Measurements from ENCODE around the gene CCDC27.
"Not testable (repeated sequence)": the region's sequence is repeated elsewhere in the genome, so short reads cannot be mapped to it uniquely, and the experiment has no call there.

The CCDC27 gene

DNA sequence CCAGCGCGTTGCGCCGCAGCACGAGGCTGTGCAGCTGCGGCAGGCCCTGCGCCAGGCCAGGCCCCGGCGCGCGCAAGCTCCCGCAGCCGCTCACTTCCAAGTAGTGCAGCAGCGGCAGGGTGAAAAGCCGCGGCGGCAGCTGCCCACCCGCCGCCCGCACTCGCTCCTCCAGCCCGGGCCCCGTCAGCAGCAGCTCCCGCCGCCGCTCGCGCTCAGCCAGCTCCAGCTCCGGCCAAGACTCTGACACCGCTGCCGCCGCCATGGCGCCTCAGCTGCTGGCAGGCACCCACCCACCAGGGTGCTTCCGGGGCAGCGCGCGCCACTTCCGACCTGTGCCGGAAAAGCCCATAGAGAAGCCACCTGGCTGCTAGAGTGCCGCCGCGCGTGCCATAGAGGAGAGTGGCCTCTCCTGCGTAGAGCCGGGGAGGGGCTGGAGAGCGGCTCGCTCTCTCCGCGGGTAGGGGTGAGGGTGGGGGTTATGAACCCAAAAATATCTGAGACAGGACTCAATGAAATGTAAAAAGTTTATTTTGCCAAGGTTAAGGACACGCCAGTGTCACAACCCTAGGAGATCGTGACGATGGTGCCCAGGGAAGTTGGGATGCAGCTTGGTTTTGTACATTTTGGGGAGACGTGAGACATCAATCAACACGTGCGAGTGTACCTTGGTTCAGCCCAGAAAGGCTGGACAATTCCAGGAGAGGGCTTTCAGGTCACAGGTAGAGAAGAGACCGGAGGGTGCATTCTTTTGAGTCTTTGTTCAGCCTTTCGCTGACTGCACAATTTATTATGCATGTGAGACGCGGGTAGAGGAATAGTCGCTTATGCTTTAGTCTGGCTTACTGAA, 44.2 kb downstream of the CCDC27 start, which contains the start of gene LRRC47:
TSS of gene LRRC47 (minus strand) at position 284 of the 847 bp plus-strand sequence. CDS start at position 262, 22 bp downstream.
- H3K4me1 ChIP-seq (ENCODE audit: insufficient read depth, low read length): peaks cover 34% of the 10 kb centered on the region
- H3K27me3 ChIP-seq (ENCODE audit: control insufficient read depth in 1 of 2, insufficient read depth in 2 of 2, low read length in 2 of 2): no peaks in the 10 kb centered on the region
- H3K4me3 ChIP-seq (ENCODE audit: low read depth in 1 of 2, low read length in 2 of 2): peak within 1 kb of the TSS; percentile 87 to 96
- H3K36me3 ChIP-seq (ENCODE audit: insufficient read depth, low read length): peaks cover 5% of the 10 kb centered on the region
- peak within 1 kb of the TSS; percentile 73 for H3K27ac ChIP-seq (ENCODE audit: low read depth, low read length)
- H3K9me3 ChIP-seq (ENCODE audit: low read length): no peaks in the 10 kb centered on the region
- H3K9ac ChIP-seq (ENCODE audit: low read length): peak within 1 kb of the TSS; percentile 75

- Histone ChIP-seq H3K36me3 (ENCODE audit: insufficient read depth, low read length) (no peaks in the 10 kb centered on the region), H3K4me3 (ENCODE audit: low read depth in 1 of 2, low read length in 2 of 2) (no peak overlapping the region), H3K9me3 (ENCODE audit: low read length) (no peaks in the 10 kb centered on the region), H3K4me1 (ENCODE audit: insufficient read depth, low read length) (peaks cover 8% of the 10 kb centered on the region), H3K9ac (ENCODE audit: low read length) (no peak overlapping the region), H3K27me3 (ENCODE audit: control insufficient read depth in 1 of 2, insufficient read depth in 2 of 2, low read length in 2 of 2) (no peaks in the 10 kb centered on the region), H3K27ac (ENCODE audit: low read depth, low read length) (no peak overlapping the region)
Measured at GRCh38 chr1:3799976-3800685, 47.9 kb downstream of the CCDC27 start.

DNA sequence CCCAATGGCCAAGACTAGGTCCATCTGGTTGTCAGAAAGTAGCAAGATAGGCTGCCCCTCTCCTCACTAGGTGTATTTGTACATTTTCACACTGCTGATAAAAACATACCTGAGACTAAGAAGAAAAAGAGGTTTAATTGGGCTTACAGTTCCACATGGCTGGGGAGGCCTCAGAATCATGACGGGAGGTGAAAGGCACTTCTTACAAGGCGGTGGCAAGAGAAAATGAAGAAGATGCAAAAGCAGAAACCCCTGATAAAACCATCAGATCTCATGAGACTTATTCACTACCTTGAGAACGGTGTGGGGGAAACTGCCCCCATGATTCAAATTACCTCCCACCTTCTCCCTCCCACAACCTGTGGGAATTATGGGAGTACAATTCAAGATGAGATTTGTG, 48.5 kb downstream of the CCDC27 start:
- not testable (repeated sequence) for H3K4me3 ChIP-seq (ENCODE audit: low read depth in 1 of 2, low read length in 2 of 2)

GRCh38 chr1:3803905-3804626, 51.8 kb downstream of the CCDC27 start:
- H3K4me3 ChIP-seq (ENCODE audit: low read depth in 1 of 2, low read length in 2 of 2): no peak overlapping the region
- H3K4me1 ChIP-seq (ENCODE audit: insufficient read depth, low read length): no peaks in the 10 kb centered on the region
- H3K9me3 ChIP-seq (ENCODE audit: low read length): no peaks in the 10 kb centered on the region
- H3K36me3 ChIP-seq (ENCODE audit: insufficient read depth, low read length): no peaks in the 10 kb centered on the region
- no peak overlapping the region for H3K27ac ChIP-seq (ENCODE audit: low read depth, low read length)
- no peaks in the 10 kb centered on the region for H3K27me3 ChIP-seq (ENCODE audit: control insufficient read depth in 1 of 2, insufficient read depth in 2 of 2, low read length in 2 of 2)
- H3K9ac ChIP-seq (ENCODE audit: low read length): no peak overlapping the region

More for the DNA sequence above, 48.5 kb downstream of the CCDC27 start:
- not testable (repeated sequence) for H3K27me3 ChIP-seq (ENCODE audit: control insufficient read depth in 1 of 2, insufficient read depth in 2 of 2, low read length in 2 of 2); H3K27ac ChIP-seq (ENCODE audit: low read depth, low read length); H3K4me1 ChIP-seq (ENCODE audit: insufficient read depth, low read length); H3K9me3 ChIP-seq (ENCODE audit: low read length); H3K9ac ChIP-seq (ENCODE audit: low read length); H3K36me3 ChIP-seq (ENCODE audit: insufficient read depth, low read length)

GRCh38 chr1:3804627-3804944, 52.3 kb downstream of the CCDC27 start:
- not testable (repeated sequence) for H3K36me3 ChIP-seq (ENCODE audit: insufficient read depth, low read length); H3K27ac ChIP-seq (ENCODE audit: low read depth, low read length); H3K9ac ChIP-seq (ENCODE audit: low read length); H3K4me3 ChIP-seq (ENCODE audit: low read depth in 1 of 2, low read length in 2 of 2); H3K27me3 ChIP-seq (ENCODE audit: control insufficient read depth in 1 of 2, insufficient read depth in 2 of 2, low read length in 2 of 2); H3K4me1 ChIP-seq (ENCODE audit: insufficient read depth, low read length); H3K9me3 ChIP-seq (ENCODE audit: low read length)

DNA sequence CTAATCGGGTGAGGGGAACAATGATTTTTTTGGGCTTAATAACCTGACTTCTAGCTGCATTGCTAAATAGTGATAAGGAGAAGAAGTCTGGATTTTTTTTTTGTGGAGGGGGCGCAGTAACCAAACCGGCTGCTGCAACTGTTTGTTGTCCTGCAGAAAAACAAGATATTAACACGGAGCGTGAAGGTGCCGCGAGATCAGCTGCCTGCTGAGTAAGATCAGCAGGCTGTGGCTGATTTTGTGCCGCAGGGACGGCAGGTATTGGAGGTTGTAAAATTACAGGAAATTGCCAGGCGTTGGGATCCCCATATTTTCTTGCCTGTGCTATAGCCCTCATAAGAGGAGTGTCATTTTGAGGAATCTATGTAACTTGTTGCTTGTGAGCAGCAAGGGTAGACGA, 52.8 kb downstream of the CCDC27 start:
- no peaks in the 10 kb centered on the region for H3K27me3 ChIP-seq (ENCODE audit: control insufficient read depth in 1 of 2, insufficient read depth in 2 of 2, low read length in 2 of 2)
- H3K27ac ChIP-seq (ENCODE audit: low read depth, low read length): no peak overlapping the region
- H3K4me3 ChIP-seq (ENCODE audit: low read depth in 1 of 2, low read length in 2 of 2): no peak overlapping the region
- no peaks in the 10 kb centered on the region for H3K9me3 ChIP-seq (ENCODE audit: low read length)
- H3K4me1 ChIP-seq (ENCODE audit: insufficient read depth, low read length): no peaks in the 10 kb centered on the region
- H3K36me3 ChIP-seq (ENCODE audit: insufficient read depth, low read length): no peaks in the 10 kb centered on the region
- H3K9ac ChIP-seq (ENCODE audit: low read length): no peak overlapping the region

- H3K4me1 ChIP-seq (ENCODE audit: insufficient read depth, low read length): no peaks in the 10 kb centered on the region
- no peak overlapping the region for H3K9ac ChIP-seq (ENCODE audit: low read length)
- no peaks in the 10 kb centered on the region for H3K27me3 ChIP-seq (ENCODE audit: control insufficient read depth in 1 of 2, insufficient read depth in 2 of 2, low read length in 2 of 2)
- no peak overlapping the region for H3K27ac ChIP-seq (ENCODE audit: low read depth, low read length)
- H3K36me3 ChIP-seq (ENCODE audit: insufficient read depth, low read length): no peaks in the 10 kb centered on the region
- H3K4me3 ChIP-seq (ENCODE audit: low read depth in 1 of 2, low read length in 2 of 2): no peak overlapping the region
- H3K9me3 ChIP-seq (ENCODE audit: low read length): no peaks in the 10 kb centered on the region
Measured at GRCh38 chr1:3807769-3808168, 55.5 kb downstream of the CCDC27 start.

DNA sequence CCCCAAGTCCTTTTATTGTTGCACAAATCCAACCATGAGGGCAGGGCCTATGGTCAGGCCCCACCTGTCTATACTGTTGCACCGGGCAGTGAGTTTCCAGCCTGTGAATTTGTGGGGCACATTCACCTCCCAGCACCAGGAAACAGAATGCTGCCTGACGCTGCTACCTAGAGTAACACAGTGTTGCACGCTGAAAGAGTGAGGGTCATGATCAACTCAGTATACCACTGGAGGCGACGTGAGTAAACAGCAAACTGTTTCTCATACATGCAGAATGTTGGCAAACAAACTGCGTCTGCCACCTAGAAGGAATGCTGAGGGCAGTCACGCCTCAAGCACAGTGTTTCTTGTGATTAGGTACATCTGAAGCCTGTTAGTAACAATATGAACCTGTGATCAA, 57.4 kb downstream of the CCDC27 start:
- Histone ChIP-seq H3K27me3 (ENCODE audit: control insufficient read depth in 1 of 2, insufficient read depth in 2 of 2, low read length in 2 of 2) (no peaks in the 10 kb centered on the region), H3K9ac (ENCODE audit: low read length) (no peak overlapping the region), H3K4me3 (ENCODE audit: low read depth in 1 of 2, low read length in 2 of 2) (no peak overlapping the region), H3K36me3 (ENCODE audit: insufficient read depth, low read length) (peaks cover 7% of the 10 kb centered on the region), H3K9me3 (ENCODE audit: low read length) (no peaks in the 10 kb centered on the region), H3K4me1 (ENCODE audit: insufficient read depth, low read length) (no peaks in the 10 kb centered on the region), H3K27ac (ENCODE audit: low read depth, low read length) (no peak overlapping the region)

- H3K36me3 ChIP-seq (ENCODE audit: insufficient read depth, low read length): peaks cover 12% of the 10 kb centered on the region
- not testable (repeated sequence) for H3K9ac ChIP-seq (ENCODE audit: low read length); H3K4me3 ChIP-seq (ENCODE audit: low read depth in 1 of 2, low read length in 2 of 2); H3K27me3 ChIP-seq (ENCODE audit: control insufficient read depth in 1 of 2, insufficient read depth in 2 of 2, low read length in 2 of 2); H3K4me1 ChIP-seq (ENCODE audit: insufficient read depth, low read length); H3K27ac ChIP-seq (ENCODE audit: low read depth, low read length); H3K9me3 ChIP-seq (ENCODE audit: low read length)
Measured at GRCh38 chr1:3810149-3810761, 58.0 kb downstream of the CCDC27 start.

- Histone ChIP-seq H3K9ac (ENCODE audit: low read length) (no peak overlapping the region), H3K36me3 (ENCODE audit: insufficient read depth, low read length) (peaks cover 20% of the 10 kb centered on the region), H3K27ac (ENCODE audit: low read depth, low read length) (no peak overlapping the region), H3K4me3 (ENCODE audit: low read depth in 1 of 2, low read length in 2 of 2) (no peak overlapping the region), H3K27me3 (ENCODE audit: control insufficient read depth in 1 of 2, insufficient read depth in 2 of 2, low read length in 2 of 2) (no peaks in the 10 kb centered on the region), H3K4me1 (ENCODE audit: insufficient read depth, low read length) (no peaks in the 10 kb centered on the region), H3K9me3 (ENCODE audit: low read length) (no peaks in the 10 kb centered on the region)
Measured at GRCh38 chr1:3811595-3811911, 59.3 kb downstream of the CCDC27 start.

GRCh38 chr1:3814065-3814464, 61.8 kb downstream of the CCDC27 start:
- Histone ChIP-seq H3K27ac (ENCODE audit: low read depth, low read length) (no peak overlapping the region), H3K27me3 (ENCODE audit: control insufficient read depth in 1 of 2, insufficient read depth in 2 of 2, low read length in 2 of 2) (no peaks in the 10 kb centered on the region), H3K9me3 (ENCODE audit: low read length) (no peaks in the 10 kb centered on the region), H3K4me3 (ENCODE audit: low read depth in 1 of 2, low read length in 2 of 2) (no peak overlapping the region), H3K36me3 (ENCODE audit: insufficient read depth, low read length) (peaks cover 20% of the 10 kb centered on the region), H3K4me1 (ENCODE audit: insufficient read depth, low read length) (no peaks in the 10 kb centered on the region), H3K9ac (ENCODE audit: low read length) (no peak overlapping the region)

Data from muscle layer of colon (tissue), 2 donors.